Activated CD4-positive, alpha-beta memory T cell treated with anti-CD3 and anti-CD28 coated beads, Interleukin-2, amount 10 ng/mL, durations not matched to agents 7 days and 5 days (primary cell): ENCODE data around the gene PARM1. TPM values are rescaled to one million over a fixed set of nuclear protein-coding genes. Genes with fewer than 3 reads are reported as not detected.

Source experiments
- CTCF ChIA-PET: fragments of 350-600 bp; sonication (Branson Sonifier 250); formaldehyde crosslinking; loops from one replicate; lab custom pipeline; 2021; ENCODE audit warnings: antibody characterized with exemption, inconsistent platforms; lab: Charles Lee
- POLR2A ChIA-PET: fragments of 350-600 bp; sonication (Branson Sonifier 250); formaldehyde crosslinking; loops from one replicate; lab custom pipeline; 2021; ENCODE audit warnings: antibody characterized with exemption; lab: Charles Lee
- DNase-seq: peaks from one replicate; pipeline ENCODE4 v3.0.0-alpha.2; 2020
- H3K27ac Mint-ChIP-seq: one replicate; pipeline ENCODE4 v1.8.0; 2021; ENCODE audit warnings: mild to moderate bottlenecking, mixed read lengths
- H3K27me3 Mint-ChIP-seq: one replicate; pipeline ENCODE4 v1.8.0; 2021; ENCODE audit warnings: mixed read lengths
- H3K36me3 Mint-ChIP-seq: one replicate; pipeline ENCODE4 v1.8.0; 2021; ENCODE audit warnings: low read depth, mixed read lengths
- H3K4me1 Mint-ChIP-seq: one replicate; pipeline ENCODE4 v1.8.0; 2021; ENCODE audit warnings: mixed read lengths
- H3K4me3 Mint-ChIP-seq: one replicate; pipeline ENCODE4 v1.8.0; 2021; ENCODE audit warnings: mild to moderate bottlenecking, mixed read lengths
- H3K9me3 Mint-ChIP-seq: one replicate; pipeline ENCODE4 v1.8.0; 2021; ENCODE audit warnings: mixed read lengths
- total RNA-seq, 2 experiments: library from RNA; stranded (reverse); gene quantifications; one replicate each; pipeline ENCODE4 v1.2.3, GENCODE V29; 2021

The PARM1 gene
- total RNA-seq, 2 experiments from 2014 or later, result not detected

- ChIA-PET CTCF (no interaction called here), POLR2A (no interaction called here)
- DNase-seq, result no peak
- H3K4me1 Mint-ChIP-seq, result no peaks in the 10 kb centered on the region
- peaks cover 11% of the 10 kb centered on the region for H3K9me3 Mint-ChIP-seq
- H3K27me3 Mint-ChIP-seq, result no peaks in the 10 kb centered on the region
- H3K4me3 Mint-ChIP-seq, result no peak overlapping the region
- H3K36me3 Mint-ChIP-seq, result no peaks in the 10 kb centered on the region
- no peak overlapping the region for H3K27ac Mint-ChIP-seq
Measured at GRCh38 chr4:75004755-75005668, 72.1 kb downstream of the PARM1 start.

GRCh38 chr4:75005727-75006126 lies 72.8 kb downstream of the PARM1 start:
- no peaks in the 10 kb centered on the region for H3K36me3 Mint-ChIP-seq
- ChIA-PET POLR2A (no interaction called here), CTCF (no interaction called here)
- no peak overlapping the region for H3K4me3 Mint-ChIP-seq
- H3K9me3 Mint-ChIP-seq, result peaks cover 11% of the 10 kb centered on the region
- H3K27ac Mint-ChIP-seq, result no peak overlapping the region
- H3K4me1 Mint-ChIP-seq, result no peaks in the 10 kb centered on the region
- H3K27me3 Mint-ChIP-seq, result no peaks in the 10 kb centered on the region
- DNase-seq, result no peak

DNA sequence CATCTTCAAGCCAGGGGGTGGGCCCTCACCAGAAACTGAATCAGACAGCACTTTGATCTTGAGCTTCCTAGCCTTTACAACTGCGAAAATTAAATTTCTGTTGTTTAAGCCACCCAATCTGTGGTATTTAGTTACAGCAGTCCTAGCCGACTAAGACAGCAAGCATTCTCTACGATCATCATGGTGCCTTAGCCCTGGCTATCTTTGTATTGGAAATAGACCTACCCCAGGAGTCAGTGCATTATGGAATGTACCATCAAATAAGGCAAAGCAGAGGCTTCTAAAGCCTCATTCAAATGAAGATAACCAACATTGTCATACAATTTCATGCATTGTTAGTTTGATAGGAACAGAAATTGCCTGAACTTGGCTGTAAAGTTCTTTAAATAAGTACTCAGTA lies 75.0 kb downstream of the PARM1 start:
- ChIA-PET POLR2A (interaction anchor here (1.1 kb wide), 1 partner anchor 10 kb away, joined by 3 read pairs; no protein-coding TSS in a partner anchor), CTCF (no interaction called here)
- Mint-ChIP-seq H3K36me3 (no peaks in the 10 kb centered on the region), H3K9me3 (peaks cover 11% of the 10 kb centered on the region), H3K4me1 (no peaks in the 10 kb centered on the region), H3K27me3 (no peaks in the 10 kb centered on the region), H3K4me3 (no peak overlapping the region), H3K27ac (no peak overlapping the region)
- DNase-seq, result no peak

- CTCF ChIA-PET, result no interaction called here
- POLR2A ChIA-PET, result no interaction called here
- H3K27ac Mint-ChIP-seq, result no peak overlapping the region
- H3K4me3 Mint-ChIP-seq, result no peak overlapping the region
- no peaks in the 10 kb centered on the region for H3K27me3 Mint-ChIP-seq
- DNase-seq, result no peak
- no peaks in the 10 kb centered on the region for H3K4me1 Mint-ChIP-seq
- peaks cover 11% of the 10 kb centered on the region for H3K9me3 Mint-ChIP-seq
- H3K36me3 Mint-ChIP-seq, result no peaks in the 10 kb centered on the region
Measured at GRCh38 chr4:75009138-75009537, 76.2 kb downstream of the PARM1 start.

DNA sequence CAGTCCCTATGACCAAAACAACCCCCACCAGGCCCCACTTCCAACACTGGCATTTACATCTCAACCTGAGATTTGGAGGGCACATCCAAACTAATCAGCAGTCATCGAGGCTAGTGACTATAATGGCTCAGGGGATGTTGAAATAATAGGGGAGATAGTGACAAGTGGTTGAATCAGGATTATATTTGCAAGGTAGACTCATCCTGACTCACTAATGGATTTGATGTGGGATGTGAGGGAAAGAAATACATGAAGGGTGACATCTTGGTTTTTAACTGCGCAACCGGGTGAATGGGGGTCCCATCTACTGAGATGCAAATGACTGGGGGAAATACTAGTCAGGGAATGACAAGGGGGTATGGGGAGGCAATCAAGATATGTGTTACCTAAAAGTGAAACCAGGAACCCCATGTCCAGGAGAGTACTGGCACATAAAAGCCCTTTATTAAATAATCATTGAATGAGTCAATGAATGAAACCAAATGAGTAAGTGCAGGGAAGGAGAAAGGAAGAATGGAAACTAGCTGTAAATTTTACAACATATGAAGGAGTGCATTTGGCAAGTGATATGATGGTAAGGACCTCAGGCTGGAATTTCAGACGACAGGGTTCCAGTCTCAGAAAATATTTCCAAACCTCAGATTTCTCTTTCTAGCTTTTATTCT lies 78.3 kb downstream of the PARM1 start:
- H3K27me3 Mint-ChIP-seq, result no peaks in the 10 kb centered on the region
- no peak for DNase-seq
- no peaks in the 10 kb centered on the region for H3K36me3 Mint-ChIP-seq
- H3K27ac Mint-ChIP-seq, result no peak overlapping the region
- ChIA-PET CTCF (no interaction called here), POLR2A (no interaction called here)
- H3K9me3 Mint-ChIP-seq, result peaks cover 11% of the 10 kb centered on the region
- H3K4me1 Mint-ChIP-seq, result no peaks in the 10 kb centered on the region
- no peak overlapping the region for H3K4me3 Mint-ChIP-seq

- DNase-seq, result no peak
- Mint-ChIP-seq H3K27me3 (no peaks in the 10 kb centered on the region), H3K9me3 (no peaks in the 10 kb centered on the region), H3K36me3 (no peaks in the 10 kb centered on the region), H3K4me3 (no peak overlapping the region), H3K4me1 (no peaks in the 10 kb centered on the region), H3K27ac (no peak overlapping the region)
- POLR2A ChIA-PET, result no interaction called here
- CTCF ChIA-PET, result no interaction called here
Measured at GRCh38 chr4:75015627-75016026, 82.7 kb downstream of the PARM1 start.

- DNase-seq, result no peak
- no peaks in the 10 kb centered on the region for H3K9me3 Mint-ChIP-seq
- no peaks in the 10 kb centered on the region for H3K4me1 Mint-ChIP-seq
- no peaks in the 10 kb centered on the region for H3K27me3 Mint-ChIP-seq
- no peaks in the 10 kb centered on the region for H3K36me3 Mint-ChIP-seq
- no peak overlapping the region for H3K27ac Mint-ChIP-seq
- no peak overlapping the region for H3K4me3 Mint-ChIP-seq
- CTCF ChIA-PET, result no interaction called here
- POLR2A ChIA-PET, result no interaction called here
Measured at GRCh38 chr4:75016472-75016871, 83.6 kb downstream of the PARM1 start.

DNA sequence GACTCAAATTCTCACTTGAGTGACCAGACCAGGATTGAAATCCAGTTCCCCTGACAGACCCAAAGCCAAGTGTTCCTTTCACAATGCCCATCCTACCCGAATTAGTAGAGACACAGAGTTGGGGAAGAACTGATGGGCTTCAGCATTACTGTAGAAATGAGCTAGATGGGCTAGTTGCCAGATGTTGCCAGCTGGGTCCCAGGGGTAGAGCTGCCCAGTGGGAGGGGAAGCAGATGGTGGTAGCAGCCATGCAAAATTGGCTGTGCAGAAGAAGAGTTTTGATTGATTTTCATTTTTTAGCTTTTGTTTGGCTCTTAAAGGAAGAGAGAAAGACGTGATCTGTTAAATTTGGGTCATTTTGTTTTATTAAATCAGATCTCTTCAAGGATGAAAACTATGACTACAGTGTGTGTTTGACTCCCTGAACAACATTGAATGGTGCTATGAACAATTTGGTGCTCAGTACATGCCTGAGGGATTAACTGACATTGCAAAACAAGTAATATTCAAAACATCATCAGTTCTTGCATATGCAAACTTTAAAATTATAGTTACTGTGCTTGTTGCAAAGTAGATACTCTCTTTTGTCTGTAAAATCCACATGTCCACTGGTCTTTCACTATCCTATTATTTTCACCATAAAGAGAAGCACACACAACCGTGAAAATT lies 86.0 kb downstream of the PARM1 start:
- Mint-ChIP-seq H3K27ac (no peak overlapping the region), H3K27me3 (no peaks in the 10 kb centered on the region), H3K36me3 (no peaks in the 10 kb centered on the region), H3K9me3 (no peaks in the 10 kb centered on the region), H3K4me3 (no peak overlapping the region), H3K4me1 (no peaks in the 10 kb centered on the region)
- ChIA-PET POLR2A (no interaction called here), CTCF (no interaction called here)
- DNase-seq, result no peak

GRCh38 chr4:75025431-75025830 lies 92.5 kb downstream of the PARM1 start:
- no peaks in the 10 kb centered on the region for H3K36me3 Mint-ChIP-seq
- POLR2A ChIA-PET, result no interaction called here
- CTCF ChIA-PET, result no interaction called here
- no peaks in the 10 kb centered on the region for H3K27me3 Mint-ChIP-seq
- no peaks in the 10 kb centered on the region for H3K4me1 Mint-ChIP-seq
- DNase-seq, result no peak
- no peak overlapping the region for H3K4me3 Mint-ChIP-seq
- H3K9me3 Mint-ChIP-seq, result no peaks in the 10 kb centered on the region
- no peak overlapping the region for H3K27ac Mint-ChIP-seq

DNA sequence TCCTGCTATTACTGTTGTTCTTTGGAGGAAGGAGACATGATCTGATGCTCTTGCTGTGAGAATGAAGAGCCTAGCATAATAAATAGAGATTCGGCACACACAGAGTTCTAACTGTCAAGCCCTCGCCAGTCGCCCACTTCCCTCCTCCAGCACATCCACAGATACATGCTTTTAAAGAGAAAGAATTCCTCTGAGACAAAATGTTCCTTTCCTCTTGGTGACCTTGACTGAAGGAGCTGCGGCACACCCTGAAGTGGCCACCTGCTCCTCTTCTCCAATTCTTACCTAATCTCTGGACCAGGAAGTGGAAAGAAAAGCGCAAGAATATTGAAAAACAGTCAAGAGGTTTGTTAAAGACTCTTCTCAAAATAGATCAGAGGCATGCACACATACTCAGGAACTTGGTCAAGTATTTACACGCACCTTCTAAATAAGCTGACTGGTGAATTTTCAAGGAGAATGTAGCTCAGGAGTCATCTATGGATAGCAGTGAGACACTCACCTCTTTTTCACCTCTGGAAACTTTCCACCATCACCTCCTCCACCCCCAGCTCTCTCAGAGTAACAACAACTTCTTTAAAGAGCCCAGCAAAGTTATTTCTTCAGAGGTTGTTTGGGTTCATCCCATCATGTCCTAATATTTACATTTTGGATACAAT lies 95.4 kb downstream of the PARM1 start:
- CTCF ChIA-PET, result no interaction called here
- Mint-ChIP-seq H3K36me3 (no peaks in the 10 kb centered on the region), H3K27ac (no peak overlapping the region), H3K4me1 (no peaks in the 10 kb centered on the region), H3K4me3 (no peak overlapping the region), H3K9me3 (no peaks in the 10 kb centered on the region), H3K27me3 (no peaks in the 10 kb centered on the region)
- POLR2A ChIA-PET, result no interaction called here
- DNase-seq, result no peak

- Mint-ChIP-seq H3K4me1 (no peaks in the 10 kb centered on the region), H3K36me3 (no peaks in the 10 kb centered on the region), H3K9me3 (no peaks in the 10 kb centered on the region), H3K27ac (no peak overlapping the region), H3K27me3 (no peaks in the 10 kb centered on the region), H3K4me3 (no peak overlapping the region)
- ChIA-PET CTCF (no interaction called here), POLR2A (no interaction called here)
- no peak for DNase-seq
Measured at GRCh38 chr4:75030028-75030427, 97.1 kb downstream of the PARM1 start.

- H3K4me3 Mint-ChIP-seq, result no peak overlapping the region
- no peaks in the 10 kb centered on the region for H3K36me3 Mint-ChIP-seq
- H3K27ac Mint-ChIP-seq, result no peak overlapping the region
- no peaks in the 10 kb centered on the region for H3K9me3 Mint-ChIP-seq
- no peak for DNase-seq
- H3K4me1 Mint-ChIP-seq, result no peaks in the 10 kb centered on the region
- ChIA-PET CTCF (no interaction called here), POLR2A (no interaction called here)
- H3K27me3 Mint-ChIP-seq, result no peaks in the 10 kb centered on the region
Measured at GRCh38 chr4:75030649-75031235, 97.8 kb downstream of the PARM1 start.
